HG03558 (cell line): ENCODE results near the gene CA11.
A peak's percentile ranks its signal among the peaks of the same experiment; 100 is the strongest.
"Not testable (repeated sequence)": the region's sequence is repeated elsewhere in the genome, so short reads cannot be mapped to it uniquely, and the experiment has no call there.

Experiments
- ATAC-seq: cut with Tn5 transposase; IDR thresholded peaks from one replicate; pipeline ENCODE4 v1.9.1; 2021; ENCODE audit warnings: moderate number of reproducible peaks; ENCODE audit not compliant: unreplicated experiment; ENCODE audit errors: extremely low read depth

CA11 gene

DNA sequence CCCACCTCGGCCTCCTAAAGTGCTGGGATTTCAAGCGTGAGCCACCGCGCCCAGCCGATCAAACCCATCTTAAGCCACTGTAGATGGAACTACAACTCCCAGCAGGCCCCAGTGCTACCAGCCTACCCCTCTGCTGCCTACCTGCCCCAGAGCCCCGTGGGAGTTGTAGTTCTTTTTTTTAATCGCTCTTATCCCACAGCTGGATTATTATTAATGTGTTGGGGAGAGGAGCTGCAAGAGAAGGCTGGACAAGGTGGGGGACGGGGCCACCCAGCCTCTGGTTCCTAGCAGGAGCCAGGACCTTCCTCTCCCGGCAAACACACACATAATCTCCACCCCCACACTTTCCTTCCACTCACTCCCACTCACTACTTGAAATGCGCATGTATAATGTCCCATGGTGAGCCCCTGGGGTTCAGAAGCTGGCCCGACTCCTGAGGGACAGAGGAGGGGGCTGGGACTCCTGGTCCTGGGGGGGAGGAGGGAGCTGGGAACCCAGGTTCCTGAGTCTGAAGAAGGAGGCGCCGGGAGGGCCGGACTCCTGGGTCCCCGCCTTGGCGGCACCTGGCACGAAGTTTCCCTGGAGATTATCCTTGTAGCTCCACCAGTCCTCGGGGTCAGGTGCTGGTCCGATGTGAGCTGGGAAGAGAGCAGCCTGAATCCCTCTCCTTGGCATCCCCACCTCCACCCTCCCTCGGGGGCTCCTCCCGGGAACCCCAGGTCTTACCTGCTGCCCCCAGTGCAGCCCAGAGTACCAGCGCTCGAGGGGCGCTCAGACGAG lies 958 bp downstream of the CA11 start:
- ATAC-seq, result no peak

DNA sequence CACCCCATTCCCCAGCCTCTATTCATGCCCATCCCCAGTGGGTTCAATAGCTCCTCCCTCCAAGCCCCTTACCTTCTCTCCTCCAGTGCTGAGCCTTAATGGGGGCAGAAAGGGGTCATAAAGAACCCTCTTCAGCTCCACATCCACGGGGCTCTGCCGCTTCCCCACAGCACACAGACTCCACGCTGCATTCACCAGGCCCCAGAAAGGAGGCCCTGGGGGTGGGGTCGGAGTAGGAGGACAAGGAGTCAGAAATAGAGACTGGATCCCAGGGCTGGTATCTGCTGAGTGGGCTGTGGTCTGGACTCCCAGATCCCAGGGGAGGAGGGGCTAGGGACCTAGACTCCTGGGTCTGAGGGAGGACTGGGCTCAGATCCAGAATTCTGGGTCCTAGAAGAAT lies 1.6 kb downstream of the CA11 start:
- ATAC-seq, result no peak

DNA sequence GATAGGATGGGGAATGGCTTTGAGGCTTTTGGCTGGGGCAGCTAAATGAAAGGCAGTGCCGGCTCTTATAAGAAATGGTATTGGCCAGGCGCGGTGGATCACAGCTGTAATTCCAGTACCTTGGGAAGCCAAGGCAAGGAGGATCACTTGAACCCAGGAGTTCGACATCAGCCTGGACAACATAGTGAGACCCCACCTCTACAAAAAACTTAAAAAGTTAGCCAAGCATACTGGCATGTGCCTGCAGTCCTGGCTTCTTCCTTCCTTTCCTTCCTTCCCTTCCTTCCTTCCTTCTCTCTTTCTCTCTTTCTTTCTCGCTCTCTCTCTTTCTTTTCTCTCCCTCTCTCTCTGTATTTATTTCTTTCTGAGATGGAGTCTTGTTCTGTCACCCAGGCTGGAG lies 3.1 kb downstream of the CA11 start:
- no peak for ATAC-seq

DNA sequence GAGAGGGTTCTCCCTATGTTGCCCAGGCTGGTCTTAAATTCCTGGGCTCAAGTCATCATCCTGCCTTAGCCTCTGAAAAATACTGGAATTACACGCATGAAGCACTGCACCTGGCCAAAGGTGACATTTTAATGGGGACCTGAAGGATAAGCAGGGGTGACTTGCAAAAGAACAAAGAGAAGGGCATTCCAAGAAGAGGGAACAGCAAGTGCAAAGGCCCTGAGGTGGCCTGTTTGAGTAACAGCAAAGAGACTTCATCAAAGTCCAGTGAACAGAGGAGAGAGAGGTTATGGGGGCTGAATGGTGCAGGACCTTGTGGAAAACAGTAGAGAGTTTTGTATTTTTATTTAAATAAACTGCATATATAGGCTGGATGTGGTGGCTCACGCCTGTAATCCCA lies 4.1 kb downstream of the CA11 start:
- ATAC-seq, result no peak

DNA sequence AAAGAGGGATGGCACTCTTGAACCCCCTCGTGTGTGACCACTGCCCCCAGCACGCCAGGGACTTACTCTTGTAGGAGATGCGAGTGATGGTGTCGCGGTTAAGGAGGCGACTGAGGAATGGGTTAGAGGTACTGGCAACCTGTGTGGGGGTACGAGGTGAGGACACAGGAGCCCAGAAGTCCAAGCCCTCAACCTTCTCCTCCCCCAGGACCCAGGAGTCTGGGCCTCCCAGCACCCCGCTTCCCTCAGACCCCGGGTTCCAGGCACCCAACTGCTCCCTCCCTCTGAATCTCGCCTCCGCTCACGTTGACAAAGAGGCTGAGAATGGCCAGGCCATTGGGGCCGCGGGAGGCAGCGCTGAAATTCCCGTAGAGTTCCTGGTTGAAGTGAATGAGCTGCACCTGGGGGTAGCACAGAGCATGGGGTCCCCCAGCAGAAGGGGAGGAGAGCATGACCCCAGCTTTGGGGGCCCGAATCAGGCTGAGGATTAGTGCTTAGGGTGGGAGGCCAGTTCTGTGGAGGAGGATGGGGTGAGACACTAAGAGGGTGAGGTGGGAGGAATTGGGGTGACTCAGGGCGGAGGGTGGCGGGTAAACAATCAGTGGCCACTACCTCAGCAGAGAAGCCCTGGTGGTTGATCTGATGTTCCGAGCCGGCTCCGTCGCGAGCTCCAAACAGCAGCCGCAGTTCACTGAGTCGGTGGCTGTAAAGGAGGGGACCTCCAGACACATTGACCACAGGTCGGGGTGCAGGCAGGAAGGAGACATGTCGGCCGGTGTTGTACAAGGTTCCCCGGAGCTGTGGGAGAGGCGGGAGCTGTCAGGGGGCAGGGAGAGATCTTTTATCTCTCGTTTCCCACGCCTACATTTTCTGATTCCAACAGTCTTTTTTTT lies 6.3 kb downstream of the CA11 start:
- no peak for ATAC-seq

DNA sequence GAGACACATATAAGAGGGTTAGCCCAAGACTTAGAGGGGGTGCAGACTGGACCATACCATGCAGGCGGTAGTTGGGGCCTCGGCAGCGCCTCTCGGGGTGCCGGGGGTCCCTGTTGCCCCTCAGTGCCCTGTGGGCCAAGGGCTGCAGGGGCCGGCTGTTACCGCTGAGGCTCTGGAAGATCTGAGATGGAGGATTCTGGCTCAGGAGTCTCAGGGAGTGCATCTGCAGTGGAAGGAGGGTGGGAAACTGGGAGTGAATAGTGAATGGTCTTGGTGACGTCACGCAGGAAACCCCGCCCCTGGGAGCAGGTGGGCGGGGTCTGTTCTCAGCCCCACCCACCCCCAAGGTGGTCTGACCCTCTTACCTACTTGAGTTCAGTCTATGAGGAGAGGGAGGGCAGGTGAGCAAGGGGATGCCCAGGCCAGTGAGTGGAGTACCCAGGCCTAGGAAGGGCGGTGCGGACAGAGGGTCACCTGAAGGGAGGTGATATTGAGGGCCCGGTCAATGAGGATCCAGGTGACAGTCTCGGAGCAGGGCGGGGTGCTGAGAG lies 7.1 kb downstream of the CA11 start:
- no peak for ATAC-seq

DNA sequence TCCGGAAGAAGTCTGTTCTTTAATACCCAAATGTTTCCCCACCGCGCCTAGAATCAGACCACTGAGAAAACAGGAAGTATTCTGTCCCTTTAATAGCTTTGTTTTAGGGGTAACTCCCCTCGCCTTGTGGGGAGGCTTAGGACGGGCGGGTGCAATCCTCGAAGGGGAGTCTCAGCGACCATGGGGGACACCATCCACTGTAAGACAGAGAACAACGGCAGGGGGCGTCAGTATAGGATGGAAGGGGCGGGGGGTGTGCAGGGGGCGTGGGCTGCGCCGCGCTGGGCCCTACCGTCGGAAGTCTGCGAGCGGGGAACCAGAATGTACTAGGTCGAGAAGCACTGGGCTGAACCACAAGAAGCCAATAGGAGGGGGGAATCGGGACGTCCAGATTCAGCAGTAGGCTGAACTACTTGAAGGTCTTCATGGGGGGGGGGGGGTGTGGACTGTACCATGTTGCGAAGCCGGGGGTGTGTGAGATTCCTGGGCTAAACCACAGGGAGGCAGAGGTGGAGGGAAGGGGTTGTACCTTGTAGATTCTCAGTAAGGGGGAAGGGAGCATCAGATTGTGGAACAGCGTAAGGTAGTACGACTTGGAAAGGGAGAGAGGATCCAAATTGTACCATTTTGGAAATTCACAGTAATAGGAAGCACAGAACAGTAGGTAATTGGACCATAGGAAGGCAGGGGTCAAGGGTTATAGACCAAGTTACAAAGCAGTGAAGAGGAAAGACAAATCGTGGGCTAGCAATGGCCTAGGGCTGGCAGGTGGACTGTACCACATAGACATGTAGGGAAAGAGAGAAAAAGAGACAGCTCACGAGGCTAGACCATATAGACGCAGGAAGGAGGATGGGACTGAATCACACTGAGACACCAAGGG lies 7.8 kb downstream of the CA11 start:
- no peak for ATAC-seq

DNA sequence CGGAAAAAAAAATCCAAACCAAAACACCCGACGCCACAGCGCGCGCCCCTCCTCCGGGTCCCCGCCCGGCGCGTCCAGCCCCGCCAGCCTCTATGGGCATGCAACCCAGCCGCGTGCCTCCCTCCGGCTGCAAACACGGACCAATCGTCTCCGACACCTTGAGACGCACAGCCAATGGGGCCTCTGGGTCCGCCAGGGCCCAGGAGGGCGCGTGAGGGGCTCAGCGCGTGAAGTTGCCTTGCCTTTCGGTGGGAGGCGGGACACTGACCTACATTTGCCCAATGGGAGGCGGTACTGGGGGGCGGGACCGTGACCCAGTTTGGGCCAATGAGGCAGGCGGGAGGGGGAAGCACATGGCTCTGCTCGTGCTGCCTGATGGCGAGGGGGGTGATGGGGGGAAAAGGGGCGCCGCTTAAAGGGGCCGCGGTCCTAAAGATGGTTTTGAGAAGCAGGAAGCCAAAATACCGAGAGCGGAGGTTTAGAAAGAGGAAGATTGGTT lies 8.5 kb downstream of the CA11 start:
- ATAC-seq, result peak; percentile 54

DNA sequence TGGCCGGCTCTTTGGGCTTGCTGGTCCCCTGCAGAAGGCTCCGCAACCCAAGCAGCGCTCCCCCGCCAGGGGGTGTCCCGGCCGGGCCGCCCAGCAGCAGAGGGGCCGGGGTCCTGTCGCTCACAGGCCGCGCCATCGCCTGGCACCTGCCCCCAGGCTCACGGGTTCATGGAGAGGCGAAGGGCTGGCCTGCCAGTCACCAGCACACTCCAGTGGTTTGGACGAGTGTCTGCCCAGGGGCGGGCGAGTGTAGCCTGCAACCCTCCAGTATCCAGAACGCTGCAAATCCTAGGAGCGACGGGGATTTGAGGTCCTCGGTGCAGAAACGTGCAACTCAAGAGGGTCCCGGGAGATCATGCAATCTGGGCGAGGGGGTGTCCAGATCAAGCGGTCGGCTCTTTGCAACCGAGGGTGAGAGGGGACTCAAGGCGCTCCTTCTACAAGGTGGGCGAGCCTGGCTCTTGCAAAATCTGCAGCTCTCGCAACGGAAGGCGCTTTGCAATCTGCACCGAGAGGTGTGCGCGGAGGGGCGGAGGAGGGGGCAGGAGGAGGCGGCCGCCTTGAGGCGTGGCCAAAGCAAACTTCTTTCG lies 9.0 kb downstream of the CA11 start, which contains the start of gene DBP:
TSS of gene DBP (minus strand) at position 521 of the 590 bp plus-strand sequence. CDS start at position 136, 385 bp downstream.
- ATAC-seq, result no peak

DNA sequence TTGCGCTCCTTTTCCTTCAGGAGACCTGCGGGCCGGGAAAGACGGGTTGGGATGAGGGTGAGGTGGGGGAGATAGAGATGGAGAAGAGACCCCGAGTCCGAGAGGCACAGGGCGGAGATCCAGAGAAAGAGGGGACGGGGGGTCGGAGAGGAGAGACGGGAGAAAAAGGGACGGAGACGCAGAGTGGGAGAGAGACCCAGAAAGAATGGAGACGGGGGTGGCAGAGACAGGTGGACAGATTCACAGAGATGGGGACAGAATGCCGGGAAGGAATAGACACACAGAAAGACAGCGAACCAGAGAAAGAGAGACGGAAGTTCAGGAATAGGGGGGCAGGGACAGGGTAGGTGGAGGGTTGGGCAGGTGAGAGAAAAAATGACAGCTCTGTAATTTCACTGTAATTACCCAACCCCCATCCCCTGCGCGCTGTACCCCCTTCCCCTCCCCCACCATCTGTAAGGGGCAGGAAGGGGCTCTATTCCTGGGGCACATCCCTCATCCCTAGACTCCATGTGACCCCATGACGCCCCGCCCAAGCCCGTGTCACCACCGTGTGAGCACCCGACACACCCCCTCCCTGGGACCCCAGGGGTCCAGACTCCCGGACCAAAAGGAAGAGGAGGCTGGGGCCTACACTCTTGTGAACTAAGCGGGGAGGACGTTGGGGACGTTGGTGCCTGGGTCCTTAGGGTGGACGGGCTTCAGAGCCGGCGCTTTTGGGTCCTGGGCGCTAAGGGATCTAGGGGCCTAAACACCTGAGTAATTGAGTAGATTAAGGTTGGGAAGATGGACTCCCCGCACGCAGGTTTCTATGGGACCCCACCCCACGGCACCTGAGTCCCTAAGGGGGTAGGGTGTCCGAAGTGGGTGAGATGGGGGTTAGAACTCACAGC lies 9.8 kb downstream of the CA11 start:
- ATAC-seq, result no peak

DNA sequence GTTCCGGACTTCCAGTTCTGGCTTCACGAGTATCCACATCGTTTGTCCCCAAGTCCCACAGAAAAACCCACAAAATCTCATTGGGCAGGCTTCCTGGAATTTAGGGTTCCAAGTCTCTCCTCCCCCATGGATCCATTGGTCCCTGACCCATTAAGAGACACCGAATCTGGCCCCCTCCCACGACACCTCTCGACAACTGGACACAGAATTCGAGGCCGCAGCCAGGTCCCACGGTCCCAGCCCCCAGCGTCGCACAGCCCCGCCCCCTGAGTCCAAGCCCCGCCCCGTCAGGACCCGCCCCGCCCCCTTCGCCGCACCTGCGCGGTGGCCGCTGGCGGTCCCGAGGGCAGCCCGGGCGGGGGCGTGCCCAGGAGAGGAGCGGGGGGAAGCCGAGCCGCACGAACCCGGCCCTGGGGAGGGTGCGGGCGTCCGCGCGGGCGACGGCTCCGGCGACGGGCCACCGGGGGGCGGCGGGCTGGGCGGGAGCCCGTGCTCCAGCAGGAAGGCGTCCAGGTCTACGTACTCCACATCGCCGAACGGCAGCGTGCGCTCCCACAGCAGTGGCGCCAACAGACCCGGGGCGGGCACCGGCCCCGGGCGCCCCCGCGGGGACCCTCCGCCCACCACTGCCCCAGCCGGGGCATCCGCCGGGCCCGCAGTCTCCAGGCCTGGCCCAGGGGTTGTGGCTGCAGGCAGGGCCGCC lies 10.6 kb downstream of the CA11 start:
- ATAC-seq, result no peak

DNA sequence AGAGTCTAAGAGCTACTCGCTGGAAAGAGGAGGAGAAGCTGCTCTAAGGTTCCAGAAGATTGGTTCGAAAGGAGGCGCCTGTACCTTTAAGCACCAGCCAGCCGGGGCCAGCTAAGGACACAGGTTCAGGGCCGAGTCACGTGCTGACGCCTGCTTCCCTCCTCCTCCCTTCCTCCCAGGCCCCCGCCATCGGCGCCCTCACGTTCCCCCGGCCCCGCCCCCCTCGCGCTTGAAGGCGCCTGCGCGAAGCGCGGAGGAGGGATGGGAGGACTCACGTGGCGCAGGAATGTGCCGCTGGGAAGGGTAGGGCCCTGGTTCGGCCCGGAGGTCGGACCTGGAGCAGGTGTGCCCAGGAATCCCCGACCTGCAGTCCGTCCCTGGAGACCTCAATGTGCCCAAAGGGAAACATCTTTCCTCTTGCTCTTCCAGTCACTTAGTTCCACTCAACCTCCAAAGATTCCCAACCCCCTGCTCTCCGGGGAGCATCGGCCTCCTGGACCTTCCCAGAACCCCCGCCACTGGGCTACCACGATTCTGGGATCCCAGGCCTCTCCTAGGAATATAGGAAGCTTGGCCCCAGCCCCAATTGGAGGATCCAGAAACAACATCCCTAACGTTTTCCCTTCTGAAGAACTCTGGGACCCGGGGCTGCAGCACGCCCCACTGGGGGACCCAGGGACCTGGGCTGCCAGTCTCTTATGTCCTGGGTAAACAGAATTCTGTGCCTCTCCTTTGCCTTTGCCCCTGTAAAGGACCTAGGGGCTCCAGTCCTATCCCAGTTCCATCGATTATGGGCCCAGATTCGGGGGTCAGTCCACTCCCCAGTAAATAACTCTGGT lies 11.3 kb downstream of the CA11 start:
- ATAC-seq, result no peak

DNA sequence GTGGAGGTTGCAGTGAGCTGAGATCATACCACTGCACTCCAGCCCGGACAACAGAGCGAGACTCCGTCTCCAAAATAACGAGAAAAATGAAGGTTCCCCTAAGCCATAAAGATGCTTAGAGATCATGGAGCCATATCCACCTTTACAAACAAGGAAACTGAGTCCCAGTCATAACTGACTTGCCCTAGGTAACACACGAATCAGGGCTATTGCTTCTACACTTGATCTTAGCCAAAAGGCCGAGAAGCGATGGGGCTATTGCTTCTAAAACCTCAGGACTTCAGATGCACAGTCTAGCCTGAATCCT lies 12.0 kb downstream of the CA11 start:
- ATAC-seq, result no peak

DNA sequence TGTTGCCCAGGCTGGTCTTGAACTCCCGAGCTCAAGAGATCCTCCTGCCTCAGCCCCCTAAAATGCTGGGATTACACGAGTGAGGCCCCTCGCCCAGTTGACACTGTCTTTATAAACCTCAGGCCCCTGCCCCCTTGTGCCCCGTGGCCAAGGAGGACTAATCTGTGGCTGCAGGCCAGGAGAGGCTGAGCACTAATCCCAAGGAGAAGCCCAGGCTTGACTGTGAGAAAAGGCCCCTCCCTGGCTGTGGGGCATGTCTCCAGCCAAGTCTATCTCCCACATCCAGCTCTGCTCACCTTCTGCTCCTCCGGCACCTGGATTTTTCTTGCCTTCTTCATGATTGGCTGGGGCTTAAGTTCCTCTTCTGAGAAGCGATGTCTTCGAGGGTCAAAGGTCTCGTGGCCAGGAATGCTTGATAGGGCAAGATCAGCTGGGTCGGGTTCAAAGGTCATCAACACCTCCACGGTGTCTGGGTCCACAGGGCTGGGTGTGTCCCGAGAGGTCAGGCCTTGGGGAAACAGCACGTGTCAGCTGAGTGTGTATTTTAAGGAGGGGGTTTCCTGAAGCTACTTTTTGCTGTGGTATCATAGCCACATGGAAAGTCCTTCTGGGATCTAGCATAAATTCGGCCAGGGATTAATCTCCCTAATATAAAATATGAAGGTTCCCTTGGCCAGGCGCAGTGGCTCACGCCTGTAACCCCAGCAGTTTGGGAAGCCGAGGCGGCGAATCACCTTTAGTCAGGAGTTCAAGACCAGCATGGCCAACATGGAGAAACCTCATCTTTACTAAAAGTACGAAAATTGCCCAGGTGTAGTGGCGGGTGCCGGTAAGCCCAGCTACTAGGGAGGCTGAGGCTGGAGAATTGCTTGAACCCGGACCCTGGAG lies 12.6 kb downstream of the CA11 start:
- no peak for ATAC-seq

DNA sequence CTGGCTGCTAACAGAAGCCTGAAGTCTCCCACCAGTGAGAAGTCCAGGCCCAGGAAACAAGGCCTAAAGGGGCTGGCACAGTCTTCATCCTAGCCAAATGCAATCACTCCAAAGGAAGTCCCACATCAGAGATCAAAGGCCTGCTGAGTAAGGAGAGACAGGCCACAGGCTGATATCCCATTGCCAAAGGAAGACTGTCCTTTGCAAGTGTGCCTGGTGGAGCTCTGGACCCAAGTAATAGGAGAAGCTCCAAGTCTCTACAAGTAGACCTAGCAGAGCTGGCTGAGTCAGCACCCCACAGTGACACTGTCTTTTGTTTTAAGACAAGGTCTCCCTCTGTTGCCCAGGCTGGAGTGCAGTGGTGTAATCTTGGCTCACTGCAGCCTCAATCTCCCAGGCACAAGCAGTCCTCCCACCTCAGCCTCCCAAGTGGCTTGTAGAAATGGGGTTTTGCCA lies 13.3 kb downstream of the CA11 start:
- ATAC-seq, result no peak

DNA sequence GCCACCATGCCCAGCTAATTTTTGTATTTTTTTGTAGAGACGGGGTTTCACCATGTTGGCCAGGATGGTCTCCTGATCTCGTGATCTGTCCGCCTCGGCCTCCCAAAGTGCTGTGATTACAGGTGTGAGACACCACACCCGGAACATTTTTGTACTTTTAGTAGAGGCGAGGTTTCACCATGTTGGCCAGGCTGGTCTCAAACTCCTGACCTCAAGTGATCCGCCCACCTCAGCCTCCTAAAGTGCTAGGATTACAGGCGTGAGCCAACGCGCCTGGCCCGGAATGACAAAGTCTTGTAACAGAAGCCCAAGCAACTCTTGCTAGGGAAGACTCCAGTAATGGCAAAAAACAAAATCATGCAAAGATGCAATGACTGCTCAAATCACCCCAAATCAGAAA lies 13.7 kb downstream of the CA11 start:
- ATAC-seq, result not testable (repeated sequence)
